PC-9 (cell line): Measurements from ENCODE around the gene IL1RAPL1.

Experiments used
- EZH2 ChIP-seq: fragments of 200-600 bp; sonication (generic); IDR thresholded peaks from 2 replicates; pipeline ENCODE4 v1.8.0; 2017; ENCODE audit warnings: antibody characterized with exemption, low read depth
- TF ChIP-seq, protein P1 (sequence below): fragments of 200-600 bp; sonication (generic); conservative IDR thresholded peaks from 2 replicates; pipeline ENCODE4 v1.6.1; 2017; ENCODE audit warnings: mixed run types, antibody characterized with exemption, mild to moderate bottlenecking, moderate library complexity

DNA sequence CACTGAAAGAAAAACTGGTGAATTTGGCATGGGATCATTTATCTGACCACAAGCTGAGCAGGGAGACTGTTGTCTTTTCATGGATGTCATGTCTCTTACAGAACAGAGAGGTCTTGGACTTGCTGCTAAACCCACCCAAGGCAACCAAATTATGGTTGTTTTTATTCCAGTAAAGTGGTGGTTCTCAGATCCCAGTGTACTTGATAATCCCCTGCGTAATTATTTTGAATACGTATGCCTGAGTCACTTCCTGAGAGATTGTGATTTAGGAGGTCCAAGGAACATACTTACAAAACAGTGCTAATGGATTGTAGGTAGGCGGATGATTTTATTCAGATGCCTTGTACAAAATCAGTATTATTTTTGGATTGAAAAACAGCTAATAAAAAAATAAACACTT is 585.6 kb downstream of the IL1RAPL1 start:
- TF ChIP-seq, protein P1, sequence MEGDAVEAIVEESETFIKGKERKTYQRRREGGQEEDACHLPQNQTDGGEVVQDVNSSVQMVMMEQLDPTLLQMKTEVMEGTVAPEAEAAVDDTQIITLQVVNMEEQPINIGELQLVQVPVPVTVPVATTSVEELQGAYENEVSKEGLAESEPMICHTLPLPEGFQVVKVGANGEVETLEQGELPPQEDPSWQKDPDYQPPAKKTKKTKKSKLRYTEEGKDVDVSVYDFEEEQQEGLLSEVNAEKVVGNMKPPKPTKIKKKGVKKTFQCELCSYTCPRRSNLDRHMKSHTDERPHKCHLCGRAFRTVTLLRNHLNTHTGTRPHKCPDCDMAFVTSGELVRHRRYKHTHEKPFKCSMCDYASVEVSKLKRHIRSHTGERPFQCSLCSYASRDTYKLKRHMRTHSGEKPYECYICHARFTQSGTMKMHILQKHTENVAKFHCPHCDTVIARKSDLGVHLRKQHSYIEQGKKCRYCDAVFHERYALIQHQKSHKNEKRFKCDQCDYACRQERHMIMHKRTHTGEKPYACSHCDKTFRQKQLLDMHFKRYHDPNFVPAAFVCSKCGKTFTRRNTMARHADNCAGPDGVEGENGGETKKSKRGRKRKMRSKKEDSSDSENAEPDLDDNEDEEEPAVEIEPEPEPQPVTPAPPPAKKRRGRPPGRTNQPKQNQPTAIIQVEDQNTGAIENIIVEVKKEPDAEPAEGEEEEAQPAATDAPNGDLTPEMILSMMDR: no peak
- no peak for TF ChIP-seq EZH2
